HepG2 (cell line): ENCODE measurements around the gene CCDC88B. TPM values are rescaled to one million over a fixed set of nuclear protein-coding genes. Genes with fewer than 3 reads are reported as not detected.

Source experiments
- ARID4A ChIP-seq: sonication (generic); formaldehyde crosslinking; IDR thresholded peaks from 2 replicates; pipeline ENCODE4 v1.5.0; 2020; ENCODE audit warnings: mild to moderate bottlenecking, missing genetic modification reagents, borderline replicate concordance
- EED ChIP-seq: sonication (generic); formaldehyde crosslinking; IDR thresholded peaks from 2 replicates; pipeline ENCODE4 v1.5.0; 2020; ENCODE audit warnings: mild to moderate bottlenecking, missing genetic modification reagents
- FOXO4 ChIP-seq: sonication (generic); formaldehyde crosslinking; conservative IDR thresholded peaks from 2 replicates; pipeline ENCODE4 v1.8.1; 2023; ENCODE audit warnings: missing genetic modification reagents
- GATAD2A ChIP-seq: IDR thresholded peaks from 2 replicates; pipeline ENCODE4 v1.6.1; 2016
- GZF1 ChIP-seq: sonication (generic); formaldehyde crosslinking; IDR thresholded peaks from 2 replicates; pipeline ENCODE4 v1.5.1; 2020; ENCODE audit warnings: mild to moderate bottlenecking, missing genetic modification reagents
- JUN ChIP-seq: sonication (generic); formaldehyde crosslinking; IDR thresholded peaks from 2 replicates; pipeline ENCODE4 v1.4.0; 2020; ENCODE audit warnings: mild to moderate bottlenecking, missing genetic modification reagents
- LRRFIP1 ChIP-seq: sonication (generic); formaldehyde crosslinking; conservative IDR thresholded peaks from 2 replicates; pipeline ENCODE4 v1.4.0; 2020; ENCODE audit warnings: missing genetic modification reagents
- MXD4 ChIP-seq: IDR thresholded peaks from 2 replicates; pipeline ENCODE4 v1.6.1; 2016; ENCODE audit warnings: mild to moderate bottlenecking, missing biosample characterization, missing genetic modification reagents
- RNF219 ChIP-seq: sonication (generic); formaldehyde crosslinking; IDR thresholded peaks from 2 replicates; pipeline ENCODE4 v1.5.0; 2020; ENCODE audit warnings: mild to moderate bottlenecking, missing genetic modification reagents
- WIZ ChIP-seq: sonication (generic); formaldehyde crosslinking; IDR thresholded peaks from 2 replicates; pipeline ENCODE4 v1.5.1; 2020; ENCODE audit warnings: mild to moderate bottlenecking, missing genetic modification reagents
- ZNF264 ChIP-seq: sonication (generic); formaldehyde crosslinking; IDR thresholded peaks from 2 replicates; pipeline ENCODE4 v1.4.0; 2020; ENCODE audit warnings: missing genetic modification reagents
- ZNF33A ChIP-seq: sonication (generic); formaldehyde crosslinking; IDR thresholded peaks from 2 replicates; pipeline ENCODE4 v1.5.1; 2020; ENCODE audit warnings: missing genetic modification reagents, mild to moderate bottlenecking, moderate library complexity, borderline replicate concordance
- ZNF557 ChIP-seq: sonication (generic); formaldehyde crosslinking; IDR thresholded peaks from 2 replicates; pipeline ENCODE4 v1.4.0; 2020; ENCODE audit warnings: missing genetic modification reagents
- ZNF577 ChIP-seq: sonication (generic); formaldehyde crosslinking; IDR thresholded peaks from 2 replicates; pipeline ENCODE4 v1.4.0; 2020; ENCODE audit warnings: mild to moderate bottlenecking, low read depth, missing genetic modification reagents, borderline replicate concordance
- ZNF644 ChIP-seq: IDR thresholded peaks from 2 replicates; pipeline ENCODE4 v1.6.1; 2016; ENCODE audit warnings: low read depth
- ZNF749 ChIP-seq: sonication (generic); formaldehyde crosslinking; IDR thresholded peaks from 2 replicates; pipeline ENCODE4 v1.8.0; 2022; ENCODE audit warnings: mild to moderate bottlenecking, missing genetic modification reagents, moderate library complexity, borderline replicate concordance
- polyA plus RNA-seq, 8 experiments: library from polyadenylated mRNA; depleted of rRNA in 3 of 8; stranded (reverse) in 7 of 8; unstranded in 1 of 8; fragments of >200 nt; fragmentation: Illumina TruSeq in 4 of 8; extraction: Trizol in 4 of 8; gene quantifications; 2 replicates each; pipeline versions ENCODE4 v1.2.1 to v1.2.3, GENCODE V29; 2011 to 2016; ENCODE audit warnings: low read depth in 4 of 8, missing spikeins in 1 of 8, mixed read lengths in 1 of 8; ENCODE audit not compliant: insufficient read depth in 1 of 8
- total RNA-seq, 5 experiments: library from RNA; depleted of rRNA; stranded (reverse); fragments of >200 nt; fragmentation: Illumina TruSeq; extraction: Trizol; gene quantifications; 2 replicates each; pipeline ENCODE4 v1.2.3, GENCODE V29; 2016; ENCODE audit warnings: low read depth in 1 of 5

CCDC88B gene
- total and polyA plus RNA-seq, 2 of the 13 experiments (the other 11 are each of a cell fraction or from before 2014, with no cell fraction given): 3.6 to 4.8 TPM

GRCh38 chr11:64355078-64355940 is 15.3 kb downstream of the CCDC88B start (continued):
- TF ChIP-seq LRRFIP1 (CRISPR knock-in tag) (no peak), ZNF577 (CRISPR knock-in tag) (no peak), ZNF749 (CRISPR knock-in tag) (no peak), ZNF33A (CRISPR knock-in tag) (no peak), ZNF264 (CRISPR knock-in tag) (no peak), MXD4 (CRISPR knock-in tag) (peak; percentile 31; the same call in 1 of the 2 replicates), JUN (CRISPR knock-in tag) (no peak), ARID4A (CRISPR knock-in tag) (peak; percentile 57; the same call in 1 of the 2 replicates), EED (CRISPR knock-in tag) (no peak), WIZ (CRISPR knock-in tag) (no peak), RNF219 (CRISPR knock-in tag) (no peak), GATAD2A (CRISPR knock-in tag) (no peak; the same call in 1 of the 2 replicates), ZNF644 (CRISPR knock-in tag) (no peak), ZNF557 (CRISPR knock-in tag) (no peak), FOXO4 (no peak), GZF1 (CRISPR knock-in tag) (no peak)
